Measurements from ENCODE around the gene CLCN1.

The CLCN1 gene

GRCh38 chr7:143393267-143394041 lies 77.5 kb downstream of the CLCN1 start:
- H4K20me1 ChIP-seq (ENCODE audit: insufficient read depth, low read length): no peaks in the 10 kb centered on the region
- DNase-seq: no peak

GRCh38 chr7:143394068-143394467 lies 78.2 kb downstream of the CLCN1 start:
- Histone ChIP-seq H3K79me2 (ENCODE audit: insufficient read depth, low read length) (no peaks in the 10 kb centered on the region), H3K4me1 (ENCODE audit: insufficient read depth, low read length) (no peaks in the 10 kb centered on the region), H3K4me3 (ENCODE audit: low read depth in 1 of 2, low read length in 2 of 2) (no peak overlapping the region), H3K9ac (ENCODE audit: low read depth, low read length) (no peak overlapping the region), H2AFZ (ENCODE audit: low read depth, low read length) (no peak overlapping the region), H3K27me3 (ENCODE audit: insufficient read depth, low read length, poor library complexity) (no peaks in the 10 kb centered on the region), H3K36me3 (ENCODE audit: insufficient read depth, low read length) (no peaks in the 10 kb centered on the region), H3K27ac (ENCODE audit: low read length) (no peak overlapping the region), H4K20me1 (ENCODE audit: insufficient read depth, low read length) (no peaks in the 10 kb centered on the region), H3K9me3 (ENCODE audit: insufficient read depth, low read length, severe bottlenecking) (no peaks in the 10 kb centered on the region), H3K4me2 (ENCODE audit: insufficient read depth, low read length) (no peak overlapping the region)
- DNase-seq: no peak
- TF ChIP-seq CTCF (IDR thresholded peaks at IDR 0.05; ENCODE audit: borderline replicate concordance, extremely low read depth, low read length, poor library complexity, severe bottlenecking) (no peak), EZH2 (IDR thresholded peaks at IDR 0.05; ENCODE audit: borderline replicate concordance, low read depth, low read length, severe bottlenecking) (no peak)
- no peak for ATAC-seq (ENCODE audit: insufficient read depth, low read depth)

More at GRCh38 chr7:143393267-143394041, 77.5 kb downstream of the CLCN1 start:
- Histone ChIP-seq H3K9ac (ENCODE audit: low read depth, low read length) (no peak overlapping the region), H3K27ac (ENCODE audit: low read length) (no peak overlapping the region), H3K4me3 (ENCODE audit: low read depth in 1 of 2, low read length in 2 of 2) (no peak overlapping the region), H3K27me3 (ENCODE audit: insufficient read depth, low read length, poor library complexity) (no peaks in the 10 kb centered on the region), H2AFZ (ENCODE audit: low read depth, low read length) (no peak overlapping the region), H3K4me1 (ENCODE audit: insufficient read depth, low read length) (no peaks in the 10 kb centered on the region), H3K36me3 (ENCODE audit: insufficient read depth, low read length) (no peaks in the 10 kb centered on the region), H3K79me2 (ENCODE audit: insufficient read depth, low read length) (no peaks in the 10 kb centered on the region), H3K4me2 (ENCODE audit: insufficient read depth, low read length) (no peak overlapping the region), H3K9me3 (ENCODE audit: insufficient read depth, low read length, severe bottlenecking) (no peaks in the 10 kb centered on the region)
- TF ChIP-seq CTCF (IDR thresholded peaks at IDR 0.05; ENCODE audit: borderline replicate concordance, extremely low read depth, low read length, poor library complexity, severe bottlenecking): no peak
- TF ChIP-seq EZH2 (IDR thresholded peaks at IDR 0.05; ENCODE audit: borderline replicate concordance, low read depth, low read length, severe bottlenecking): no peak
- no peak for ATAC-seq (ENCODE audit: insufficient read depth, low read depth)

- no peaks in the 10 kb centered on the region for H3K4me1 ChIP-seq (ENCODE audit: insufficient read depth, low read length)
- TF ChIP-seq CTCF (IDR thresholded peaks at IDR 0.05; ENCODE audit: borderline replicate concordance, extremely low read depth, low read length, poor library complexity, severe bottlenecking) (no peak), EZH2 (IDR thresholded peaks at IDR 0.05; ENCODE audit: borderline replicate concordance, low read depth, low read length, severe bottlenecking) (no peak)
- no peaks in the 10 kb centered on the region for H4K20me1 ChIP-seq (ENCODE audit: insufficient read depth, low read length)
- H3K9me3 ChIP-seq (ENCODE audit: insufficient read depth, low read length, severe bottlenecking): no peaks in the 10 kb centered on the region
- H3K9ac ChIP-seq (ENCODE audit: low read depth, low read length): no peak overlapping the region
- H2AFZ ChIP-seq (ENCODE audit: low read depth, low read length): no peak overlapping the region
- no peaks in the 10 kb centered on the region for H3K79me2 ChIP-seq (ENCODE audit: insufficient read depth, low read length)
- no peaks in the 10 kb centered on the region for H3K36me3 ChIP-seq (ENCODE audit: insufficient read depth, low read length)
- no peaks in the 10 kb centered on the region for H3K27me3 ChIP-seq (ENCODE audit: insufficient read depth, low read length, poor library complexity)
- H3K27ac ChIP-seq (ENCODE audit: low read length): no peak overlapping the region
- H3K4me3 ChIP-seq (ENCODE audit: low read depth in 1 of 2, low read length in 2 of 2): no peak overlapping the region
- ATAC-seq (ENCODE audit: insufficient read depth, low read depth) (no peak), DNase-seq (no peak)
- no peak overlapping the region for H3K4me2 ChIP-seq (ENCODE audit: insufficient read depth, low read length)
Observed at GRCh38 chr7:143394777-143395176, 78.9 kb downstream of the CLCN1 start.
